Heart left ventricle (tissue), 16 donors: ENCODE measurements around the gene PHF20. TPM values are rescaled to one million over a fixed set of nuclear protein-coding genes. Genes with fewer than 3 reads are reported as not detected.

Experiments used
- ATAC-seq, 4 donors: fragments of 200-7000 bp; cut with Tn5 transposase; one replicate each; pipeline ENCODE4 v1.9.1; 2020 to 2022; ENCODE audit warnings: moderate library complexity in 4 of 4, mild to moderate bottlenecking in 3 of 4, moderate number of reproducible peaks in 1 of 4
- DNase-seq, 5 donors: peaks; one replicate each; pipeline ENCODE4 v3.0.0-alpha.2; 2020
- H3K27ac ChIP-seq, 12 donors: fragments of 200-600 bp; sonication (generic) in 4 of 12; one replicate each; pipeline versions ENCODE4 v1.5.0 to v1.8.0; 2016 to 2022; ENCODE audit warnings: mild to moderate bottlenecking in 2 of 12
- H3K27me3 ChIP-seq, 9 donors: fragments of 200-600 bp; sonication (generic) in 2 of 9; one replicate each; pipeline versions ENCODE4 v1.5.1 to v1.8.0; 2016 to 2022; ENCODE audit warnings: mild to moderate bottlenecking in 3 of 9
- H3K36me3 ChIP-seq, 9 donors: fragments of 200-600 bp; sonication (generic) in 2 of 9; one replicate each; pipeline versions ENCODE4 v1.5.0 to v1.8.0; 2018 to 2022; ENCODE audit warnings: mild to moderate bottlenecking in 2 of 9
- H3K4me1 ChIP-seq, 12 donors: fragments of 200-600 bp; sonication (generic) in 4 of 12; one replicate each; pipeline versions ENCODE4 v1.5.0 to v1.8.0; 2016 to 2022; ENCODE audit warnings: mild to moderate bottlenecking in 3 of 12
- H3K4me3 ChIP-seq, 12 donors: fragments of 200-600 bp; sonication (generic) in 4 of 12; one replicate each; pipeline versions ENCODE4 v1.5.0 to v1.8.0; 2017 to 2022; ENCODE audit warnings: mild to moderate bottlenecking in 9 of 12, moderate library complexity in 4 of 12
- H3K9me3 ChIP-seq, 12 donors: fragments of 200-600 bp; sonication (generic) in 4 of 12; one replicate each; pipeline versions ENCODE4 v1.5.0 to v1.8.0; 2016 to 2022; ENCODE audit warnings: mild to moderate bottlenecking in 1 of 12
- POLR2A ChIP-seq, 2 donors: fragments of 450-650 bp; IDR thresholded peaks; one replicate each; pipeline ENCODE4 v1.6.1; 2017; ENCODE audit warnings: antibody characterized with exemption in 2 of 2, mild to moderate bottlenecking in 2 of 2, moderate library complexity in 2 of 2
- WGBS, 4 donors: extraction: QIAGEN DNeasy Blood & Tissue Kit in 2 of 4; methylation state at CpG; one replicate each; pipeline versions ENCODE4 v1.1.5 to v1.1.7; 2013 to 2018; 5-methylcytosine and 5-hydroxymethylcytosine counted together
- intact Hi-C, 10 donors: fragments of 100-400 bp; cut with DNase I; formaldehyde crosslinking; loops; one replicate each; pipeline versions ENCODE4 v1.11.1 to v1.14.2; 2022
- polyA plus RNA-seq, 2 donors: library from polyadenylated mRNA; stranded (reverse); fragments of 200-250 nt; gene quantifications; one replicate each; pipeline ENCODE4 v1.2.3, GENCODE V29; 2013
- total RNA-seq, 9 donors: library from RNA; depleted of rRNA in 2 of 9; stranded (reverse); fragments of >200 nt in 2 of 9; fragmentation: NEBNext Ultra II Directional in 3 of 9; extraction: Animal tissue kit (Norgen Biotek cat#: 25700) in 3 of 9; gene quantifications; one replicate each; pipeline versions ENCODE4 v1.1.0 to v1.2.4, GENCODE V29; 2016 to 2023
- TF ChIP-seq, protein P1 (sequence below), 12 donors: fragments of 200-600 bp; sonication (generic) in 4 of 12; IDR thresholded peaks; one replicate each; pipeline versions ENCODE4 v1.5.0 to v1.8.0; 2018 to 2022; ENCODE audit warnings: antibody characterized with exemption in 12 of 12, mild to moderate bottlenecking in 5 of 12
- donor health status: ischemic (EF 13 %, LVEDD 7.1; RV severe dilation, severe dysfunction).
- donor health status: healthy with polysubstance abuse.
- donor health status: DM: no; HTN: yes; CAD: no.
- donor health status: DM: no; HTN: no; CAD: no.
- donor health status: ischemic (EF 25% LVEDD 6.9; RV normal size, moderate dysfunction).
- donor health status: ischemic (EF 25% LVEDD 5.7; RV mildly dilated, moderate dysfunction).
- donor health status: healthy.
- donor health status: DM: yes; HTN: yes; CAD: no.
- donor health status: ischemic (EF 35%, LVEDD 5.7; RV mildly dilated, moderate dysfunction).
- donor health status: nonischemic (EF 11% LVEDD 7.7; RV severe dilation, severe dysfunction).
- donor health status: DM: yes; HTN: yes; CAD: no.
- donor health status: PGD.
- donor health status: ischemic (EF 29% LVEDD 5.4; RV normal size, mild dysfunction).
- donor health status: nonischemic (EF 23%, LVEDD 6.1; RV moderate dilation, normal function).

Gene PHF20
- total and polyA plus RNA-seq, 11 donors: 25.8 to 48.9 (median 36.5) TPM

DNA sequence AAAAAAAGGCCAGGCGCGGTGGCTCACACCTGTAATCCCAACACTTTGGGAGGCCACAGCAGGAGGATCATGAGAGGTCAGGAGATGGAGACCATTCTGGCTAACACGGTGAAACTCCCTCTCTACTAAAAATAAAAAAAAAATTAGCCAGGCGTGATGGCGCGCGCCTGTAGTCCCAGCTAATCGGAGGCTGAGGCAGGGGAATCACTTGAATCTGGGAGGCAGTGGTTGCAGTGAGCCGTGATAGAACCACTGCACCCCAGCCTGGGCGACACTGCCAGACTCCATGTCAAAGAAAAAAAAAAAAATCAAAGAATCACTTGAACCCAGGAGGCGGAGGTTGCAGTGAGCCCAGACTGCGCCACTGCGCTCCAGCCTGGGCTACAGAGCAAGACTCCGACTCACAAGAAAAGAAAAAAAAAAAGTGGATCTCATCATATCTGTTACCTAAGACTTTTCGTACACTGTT lies 33.9 kb upstream of the PHF20 start:
- intact Hi-C loops: loop anchor here in 4 of 10 donors (5.0 to 10.0 kb wide), 2 partner anchors 36 to 147 kb away; no protein-coding TSS in a partner anchor
- DNase-seq (no peak), ATAC-seq (no peak)
- H3K36me3 ChIP-seq: peaks cover 0 to 80% (median 78%) of the 10 kb centered on the region in 9 donors
- no peaks in the 10 kb centered on the region for H3K27me3 ChIP-seq
- H3K4me1 ChIP-seq: peaks cover 27 to 80% (median 63%) of the 10 kb centered on the region in 12 donors
- H3K27ac ChIP-seq: no peak overlapping the region
- no peak for TF ChIP-seq POLR2A (IDR thresholded peaks at IDR 0.05)
- WGBS, 4 donors: 82 to 94% (median 88%) methylated on average over 15 of the region's 15 CpGs
- peak overlapping the region in 3 of 12 donors; percentile 75 to 91 (median 77) for H3K4me3 ChIP-seq
- no peaks in the 10 kb centered on the region for H3K9me3 ChIP-seq

DNA sequence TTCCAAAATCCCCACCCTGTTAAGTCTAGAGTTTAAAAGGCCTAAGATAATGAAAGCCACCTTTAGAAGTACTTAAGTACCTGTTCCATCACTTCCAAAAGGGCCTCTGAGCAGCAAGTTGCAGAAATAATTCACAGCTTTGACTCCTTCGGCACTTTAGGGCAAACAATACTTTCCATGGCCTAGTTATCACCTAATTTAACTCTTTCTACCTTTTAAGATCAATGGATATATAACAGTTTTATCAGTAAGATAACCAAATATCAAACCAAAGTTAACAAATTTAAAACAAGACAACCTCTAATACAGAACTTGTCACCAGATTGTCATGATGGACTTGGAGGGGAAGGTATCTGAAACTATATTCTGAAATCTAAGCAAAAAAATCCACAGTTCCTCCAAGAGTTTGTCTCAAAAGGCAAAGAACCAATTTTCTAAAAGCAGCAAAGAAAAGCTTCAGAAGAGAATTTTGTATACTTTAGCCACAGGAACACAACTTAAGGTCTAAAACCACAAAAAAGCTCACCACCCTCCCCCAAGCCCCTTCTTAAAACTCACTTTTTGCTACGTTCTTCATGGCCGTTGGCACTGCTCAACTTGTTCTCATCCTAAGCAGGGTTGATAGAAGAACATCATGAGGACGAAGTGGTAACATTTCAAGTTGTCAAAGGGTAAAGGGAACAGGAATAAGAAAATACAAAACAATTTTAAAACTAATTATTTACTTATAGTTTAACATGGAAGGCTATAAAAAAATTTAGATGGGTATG lies 33.2 kb upstream of the PHF20 start:
- DNase-seq (no peak), ATAC-seq (no peak)
- 35 to 39% (median 38%) methylated on average over 4 of the region's 4 CpGs for WGBS, 4 donors
- peaks cover 0 to 73% (median 71%) of the 10 kb centered on the region in 9 donors for H3K36me3 ChIP-seq
- intact Hi-C loops: loop anchor here in 4 of 10 donors (5.0 to 10.0 kb wide), 2 partner anchors 36 to 146 kb away; no protein-coding TSS in a partner anchor
- peak overlapping the region in 1 of 12 donors; percentile 43 for H3K27ac ChIP-seq
- peak overlapping the region in 4 of 12 donors; percentile 75 to 91 (median 82) for H3K4me3 ChIP-seq
- TF ChIP-seq, protein P1, sequence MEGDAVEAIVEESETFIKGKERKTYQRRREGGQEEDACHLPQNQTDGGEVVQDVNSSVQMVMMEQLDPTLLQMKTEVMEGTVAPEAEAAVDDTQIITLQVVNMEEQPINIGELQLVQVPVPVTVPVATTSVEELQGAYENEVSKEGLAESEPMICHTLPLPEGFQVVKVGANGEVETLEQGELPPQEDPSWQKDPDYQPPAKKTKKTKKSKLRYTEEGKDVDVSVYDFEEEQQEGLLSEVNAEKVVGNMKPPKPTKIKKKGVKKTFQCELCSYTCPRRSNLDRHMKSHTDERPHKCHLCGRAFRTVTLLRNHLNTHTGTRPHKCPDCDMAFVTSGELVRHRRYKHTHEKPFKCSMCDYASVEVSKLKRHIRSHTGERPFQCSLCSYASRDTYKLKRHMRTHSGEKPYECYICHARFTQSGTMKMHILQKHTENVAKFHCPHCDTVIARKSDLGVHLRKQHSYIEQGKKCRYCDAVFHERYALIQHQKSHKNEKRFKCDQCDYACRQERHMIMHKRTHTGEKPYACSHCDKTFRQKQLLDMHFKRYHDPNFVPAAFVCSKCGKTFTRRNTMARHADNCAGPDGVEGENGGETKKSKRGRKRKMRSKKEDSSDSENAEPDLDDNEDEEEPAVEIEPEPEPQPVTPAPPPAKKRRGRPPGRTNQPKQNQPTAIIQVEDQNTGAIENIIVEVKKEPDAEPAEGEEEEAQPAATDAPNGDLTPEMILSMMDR (IDR thresholded peaks at IDR 0.05): no peak
- TF ChIP-seq POLR2A (IDR thresholded peaks at IDR 0.05): no peak
- H3K9me3 ChIP-seq: no peaks in the 10 kb centered on the region
- no peaks in the 10 kb centered on the region for H3K27me3 ChIP-seq
- peaks cover 26 to 80% (median 65%) of the 10 kb centered on the region in 12 donors for H3K4me1 ChIP-seq

DNA sequence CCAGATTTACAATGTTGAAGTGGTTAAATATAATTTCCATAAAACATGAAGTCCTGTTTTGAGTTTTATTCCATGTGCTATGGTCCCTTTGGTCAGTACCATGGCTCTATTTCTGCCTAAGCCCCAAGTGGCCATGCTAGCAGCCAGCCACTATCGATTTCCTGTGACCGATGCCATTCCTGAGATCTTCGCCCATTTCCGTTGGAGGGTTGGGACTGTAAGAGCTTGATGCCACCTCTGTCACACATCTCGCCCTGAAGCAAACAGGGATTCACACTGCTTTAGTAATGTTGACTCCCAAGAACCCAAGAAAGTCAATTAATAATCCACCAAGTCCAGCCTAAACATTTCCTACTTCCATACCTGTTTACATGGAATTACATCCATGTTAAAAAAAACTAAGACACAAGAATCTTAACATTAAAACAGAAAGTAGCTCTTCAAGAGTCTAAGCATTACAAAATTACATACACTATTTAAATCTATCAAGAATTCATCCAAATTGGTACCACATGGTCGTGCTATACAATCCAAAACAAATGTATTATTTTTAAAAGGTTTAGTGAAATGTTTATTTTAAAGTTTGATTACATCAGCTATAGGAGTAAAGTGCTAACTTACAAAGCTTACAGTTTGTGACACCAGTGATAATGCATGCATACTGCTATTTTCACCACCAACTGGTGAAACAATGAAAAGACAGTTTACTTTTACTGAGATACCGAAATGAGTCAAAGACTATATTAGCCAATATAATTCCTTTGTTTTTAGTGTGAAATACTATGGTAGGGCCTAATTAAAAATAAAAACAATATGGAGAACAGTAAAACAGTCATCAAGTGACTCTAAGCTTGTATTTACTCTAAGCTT lies 32.3 kb upstream of the PHF20 start:
- H3K9me3 ChIP-seq: no peaks in the 10 kb centered on the region
- peaks cover 0 to 64% (median 61%) of the 10 kb centered on the region in 9 donors for H3K36me3 ChIP-seq
- 26 to 32% (median 28%) methylated on average over 7 of the region's 7 CpGs for WGBS, 4 donors
- peak overlapping the region in 10 of 12 donors; percentile 23 to 91 (median 76) for H3K4me3 ChIP-seq
- intact Hi-C loops: loop anchor here in 7 of 10 donors (5.0 to 10.0 kb wide), 5 partner anchors 37 to 148 kb away; partner anchors contain the start of genes NFS1 (in 1 of the 7), ROMO1 (in 1 of the 7) and SPAG4 (in 1 of the 7)
- peak overlapping the region in 4 of 12 donors; percentile 43 to 100 (median 100) for H3K27ac ChIP-seq
- H3K27me3 ChIP-seq: no peaks in the 10 kb centered on the region
- TF ChIP-seq, protein P1 (IDR thresholded peaks at IDR 0.05): peak in 4 of 12 donors; percentile 7 to 19 (median 16)
- TF ChIP-seq POLR2A (IDR thresholded peaks at IDR 0.05): no peak
- no peak for ATAC-seq
- H3K4me1 ChIP-seq: peaks cover 20 to 76% (median 57%) of the 10 kb centered on the region in 12 donors
- no peak for DNase-seq
